SK-N-MC (cell line): ENCODE data around the gene BRAF.

Source experiments
- EZH2 ChIP-seq: fragments of 200-600 bp; sonication (generic); IDR thresholded peaks from one replicate; pipeline ENCODE4 v1.6.1; 2017; ENCODE audit warnings: antibody characterized with exemption
- POLR2AphosphoS5 ChIP-seq: IDR thresholded peaks from 2 replicates; pipeline ENCODE4 v1.6.1; 2012; ENCODE audit warnings: mild to moderate bottlenecking, low read depth, low read length, borderline replicate concordance

GRCh38 chr7:140769852-140770251 is 154.9 kb downstream of the BRAF start:
- no peak for TF ChIP-seq EZH2
- no peak for TF ChIP-seq POLR2AphosphoS5
